GM12801 (cell line): ENCODE results near the gene NMNAT2.

Experiments
- TF ChIP-seq, protein P1 (sequence below): IDR thresholded peaks from one replicate; pipeline ENCODE4 v1.5.1; 2011; ENCODE audit warnings: control low read depth; ENCODE audit not compliant: insufficient read length; ENCODE audit errors: extremely low read depth

Gene NMNAT2

GRCh38 chr1:183199304-183199703 is 218.9 kb downstream of the NMNAT2 start:
- TF ChIP-seq, protein P1, sequence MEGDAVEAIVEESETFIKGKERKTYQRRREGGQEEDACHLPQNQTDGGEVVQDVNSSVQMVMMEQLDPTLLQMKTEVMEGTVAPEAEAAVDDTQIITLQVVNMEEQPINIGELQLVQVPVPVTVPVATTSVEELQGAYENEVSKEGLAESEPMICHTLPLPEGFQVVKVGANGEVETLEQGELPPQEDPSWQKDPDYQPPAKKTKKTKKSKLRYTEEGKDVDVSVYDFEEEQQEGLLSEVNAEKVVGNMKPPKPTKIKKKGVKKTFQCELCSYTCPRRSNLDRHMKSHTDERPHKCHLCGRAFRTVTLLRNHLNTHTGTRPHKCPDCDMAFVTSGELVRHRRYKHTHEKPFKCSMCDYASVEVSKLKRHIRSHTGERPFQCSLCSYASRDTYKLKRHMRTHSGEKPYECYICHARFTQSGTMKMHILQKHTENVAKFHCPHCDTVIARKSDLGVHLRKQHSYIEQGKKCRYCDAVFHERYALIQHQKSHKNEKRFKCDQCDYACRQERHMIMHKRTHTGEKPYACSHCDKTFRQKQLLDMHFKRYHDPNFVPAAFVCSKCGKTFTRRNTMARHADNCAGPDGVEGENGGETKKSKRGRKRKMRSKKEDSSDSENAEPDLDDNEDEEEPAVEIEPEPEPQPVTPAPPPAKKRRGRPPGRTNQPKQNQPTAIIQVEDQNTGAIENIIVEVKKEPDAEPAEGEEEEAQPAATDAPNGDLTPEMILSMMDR: no peak

DNA sequence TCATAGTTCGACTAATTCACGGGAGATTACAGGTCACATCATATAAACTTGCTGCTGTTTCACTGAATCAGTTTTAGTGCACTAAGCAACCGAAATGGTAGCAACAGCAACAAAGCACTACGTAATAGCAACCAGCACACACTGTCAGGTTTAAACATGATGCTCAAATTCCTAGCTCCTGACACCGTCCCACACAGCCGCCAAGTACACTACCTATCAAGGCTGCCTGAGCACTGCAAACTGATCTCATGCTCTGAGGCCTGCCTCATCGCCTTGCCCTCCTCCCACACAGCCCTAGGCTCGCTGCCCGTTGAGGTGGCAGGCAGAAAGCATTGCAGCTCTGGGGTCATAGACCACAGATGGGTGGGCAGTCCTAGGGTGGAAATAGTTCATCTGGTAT is 219.7 kb downstream of the NMNAT2 start:
- TF ChIP-seq, protein P1: no peak
